Right atrium auricular region (tissue), 2 donors: Measurements from ENCODE around the gene COBL. TPM values are rescaled to one million over a fixed set of nuclear protein-coding genes. Genes with fewer than 3 reads are reported as not detected.
A peak's percentile ranks its signal among the peaks of the same experiment; 100 is the strongest.

Experiments used
- DNase-seq: peaks from one replicate; pipeline ENCODE4 v3.0.0-alpha.2; 2019; ENCODE audit warnings: low spot score
- H3K27ac ChIP-seq, 2 donors: fragments of 200-600 bp; sonication (generic); 1 replicate in 1 of 2; 2 replicates in 1 of 2; pipeline ENCODE4 v1.5.1; 2016 to 2019
- H3K27me3 ChIP-seq, 2 donors: fragments of 200-600 bp; sonication (generic); one replicate each; pipeline versions ENCODE4 v1.5.1 to v1.6.0; 2017 to 2019
- H3K36me3 ChIP-seq: fragments of 200-600 bp; sonication (generic); one replicate; pipeline ENCODE4 v1.5.1; 2016
- H3K4me1 ChIP-seq, 2 donors: fragments of 200-600 bp; sonication (generic); one replicate each; pipeline versions ENCODE4 v1.5.1 to v1.6.0; 2017 to 2019
- H3K4me3 ChIP-seq, 2 donors: fragments of 200-600 bp; sonication (generic); 1 replicate in 1 of 2; 2 replicates in 1 of 2; pipeline ENCODE4 v1.5.1; 2017 to 2019; ENCODE audit warnings: mild to moderate bottlenecking in 1 of 2, moderate library complexity in 1 of 2
- H3K9me3 ChIP-seq, 2 donors: fragments of 200-600 bp; sonication (generic); one replicate each; pipeline ENCODE4 v1.5.1; 2019
- CTCF ChIP-seq, 2 donors: fragments of 200-600 bp; sonication (generic); IDR thresholded peaks; one replicate each; pipeline ENCODE4 v1.5.1; 2019; ENCODE audit warnings: antibody characterized with exemption in 2 of 2
- total RNA-seq, 2 donors: library from RNA; depleted of rRNA; stranded (reverse); fragments of >200 nt; gene quantifications; one replicate each; pipeline ENCODE4 v1.1.0, GENCODE V29; 2016

Gene COBL
- total RNA-seq, 2 donors from 2014 or later, result 26.3 to 31.4 TPM

- H3K9me3 ChIP-seq, result no peaks in the 10 kb centered on the region
- H3K27ac ChIP-seq, result peak overlapping the region; percentile 2 to 29
- no peak overlapping the region for H3K4me3 ChIP-seq
- H3K36me3 ChIP-seq, result no peaks in the 10 kb centered on the region
- H3K4me1 ChIP-seq, result peaks cover 0 to 21% of the 10 kb centered on the region in 2 donors
- peak; percentile 38 for DNase-seq
- TF ChIP-seq CTCF (IDR thresholded peaks at IDR 0.05), result no peak
- no peaks in the 10 kb centered on the region for H3K27me3 ChIP-seq
These were observed 189.0 kb downstream of the COBL start for GRCh38 chr7:51127618-51127904.

GRCh38 chr7:51126813-51127617 lies 189.6 kb downstream of the COBL start:
- DNase-seq, result peak; percentile 40
- no peak for TF ChIP-seq CTCF (IDR thresholded peaks at IDR 0.05)
- peak overlapping the region; percentile 29 to 40 for H3K27ac ChIP-seq
- H3K9me3 ChIP-seq, result no peaks in the 10 kb centered on the region
- no peaks in the 10 kb centered on the region for H3K36me3 ChIP-seq
- no peak overlapping the region for H3K4me3 ChIP-seq
- H3K27me3 ChIP-seq, result no peaks in the 10 kb centered on the region
- peaks cover 0 to 26% of the 10 kb centered on the region in 2 donors for H3K4me1 ChIP-seq

- Histone ChIP-seq H3K27ac (peak overlapping the region; percentile 29 to 40), H3K36me3 (no peaks in the 10 kb centered on the region)
- no peak for TF ChIP-seq CTCF (IDR thresholded peaks at IDR 0.05)
These were observed 190.3 kb downstream of the COBL start for GRCh38 chr7:51126324-51126723.

GRCh38 chr7:51124321-51124720 lies 192.3 kb downstream of the COBL start:
- no peaks in the 10 kb centered on the region for H3K27me3 ChIP-seq
- H3K27ac ChIP-seq, result peak overlapping the region in 1 of 2 donors; percentile 37
- peaks cover 0 to 26% of the 10 kb centered on the region in 2 donors for H3K4me1 ChIP-seq
- H3K36me3 ChIP-seq, result no peaks in the 10 kb centered on the region
- no peak for TF ChIP-seq CTCF (IDR thresholded peaks at IDR 0.05)
- no peaks in the 10 kb centered on the region for H3K9me3 ChIP-seq
- no peak overlapping the region for H3K4me3 ChIP-seq
- DNase-seq, result peak; percentile 16

More at GRCh38 chr7:51126324-51126723, 190.3 kb downstream of the COBL start:
- peaks cover 0 to 26% of the 10 kb centered on the region in 2 donors for H3K4me1 ChIP-seq
- peak; percentile 43 for DNase-seq
- no peaks in the 10 kb centered on the region for H3K9me3 ChIP-seq
- no peak overlapping the region for H3K4me3 ChIP-seq
- no peaks in the 10 kb centered on the region for H3K27me3 ChIP-seq

GRCh38 chr7:51123322-51124019 lies 193.1 kb downstream of the COBL start:
- peak; percentile 59 for DNase-seq
- H3K27ac ChIP-seq, result peak overlapping the region; percentile 52 to 60
- H3K27me3 ChIP-seq, result no peaks in the 10 kb centered on the region
- no peaks in the 10 kb centered on the region for H3K36me3 ChIP-seq
- no peak overlapping the region for H3K4me3 ChIP-seq
- H3K4me1 ChIP-seq, result peaks cover 0 to 26% of the 10 kb centered on the region in 2 donors
- TF ChIP-seq CTCF (IDR thresholded peaks at IDR 0.05), result no peak
- H3K9me3 ChIP-seq, result no peaks in the 10 kb centered on the region
